ENCODE data around the gene PCDH10. TPM values are rescaled to one million over a fixed set of nuclear protein-coding genes. Genes with fewer than 3 reads are reported as not detected.

Gene PCDH10
- total RNA-seq, 1 experiment from 2014 or later = 0.08 TPM

- in situ Hi-C loops (cut with HindIII; ENCODE audit: low pct_unique_long_range_greater_than_20kb, low sequenced_read_pairs) = no loop called here
- DNase-seq (ENCODE audit: low read depth, low spot score) = no peak
These were observed 1.7 kb upstream of the PCDH10 start for GRCh38 chr4:133147286-133147821.

DNA sequence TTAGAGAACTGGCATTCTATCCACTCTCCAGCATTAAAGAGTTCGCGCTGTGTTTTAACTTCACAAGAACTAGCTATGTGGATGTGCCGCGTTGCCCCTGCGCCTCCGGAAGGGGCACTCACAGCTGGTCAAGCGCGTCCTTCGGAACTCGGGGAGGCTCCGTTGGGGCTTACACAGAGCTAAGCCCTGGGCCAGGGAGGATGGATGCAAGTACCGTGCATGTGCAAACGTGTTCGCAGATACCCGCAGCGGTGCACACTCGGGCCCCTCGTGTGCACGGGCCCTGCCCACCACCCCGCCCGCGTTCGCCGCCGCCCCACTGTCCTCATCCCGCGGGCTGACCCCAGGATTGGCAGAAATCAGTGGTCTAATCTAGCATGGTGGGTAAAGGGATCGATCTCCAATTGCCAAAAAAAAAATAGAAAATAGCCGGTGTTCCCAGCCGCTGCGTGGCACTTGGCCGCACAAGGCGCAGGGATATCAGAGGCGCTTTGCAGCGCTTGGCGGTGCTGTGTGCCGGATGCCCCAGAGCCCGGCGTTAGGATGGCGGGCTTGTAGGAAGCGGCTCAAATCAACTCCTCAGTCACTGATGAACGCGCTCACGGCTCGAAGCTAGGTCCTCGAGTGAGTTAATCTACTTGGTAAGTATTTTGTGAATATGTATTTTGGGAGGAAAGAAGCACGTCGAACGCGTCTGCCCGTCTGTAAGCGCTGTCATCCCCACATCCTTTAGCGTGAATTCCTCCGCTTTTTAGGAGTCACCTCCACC, 989 bp upstream of the PCDH10 start:
- DNase-seq (ENCODE audit: low read depth, low spot score) = peak; percentile 30
- in situ Hi-C loops (cut with HindIII; ENCODE audit: low pct_unique_long_range_greater_than_20kb, low sequenced_read_pairs) = no loop called here

DNA sequence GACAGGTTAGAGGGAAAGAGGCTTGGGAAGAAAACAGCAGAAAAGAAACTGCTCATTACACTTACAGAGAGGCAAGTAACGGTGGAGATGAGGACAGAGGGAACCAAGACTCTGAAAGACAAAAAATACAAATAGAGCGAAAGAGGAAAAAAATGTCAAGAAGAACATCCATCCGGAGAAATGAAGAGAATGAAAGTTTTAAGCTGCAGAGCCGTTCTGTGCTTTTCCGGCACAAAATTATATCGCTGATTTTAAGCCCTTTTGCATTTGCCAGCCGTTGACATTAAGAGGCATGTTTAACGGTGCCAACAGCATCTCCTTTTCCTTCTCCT, 236 bp downstream of the PCDH10 start:
- no peak for DNase-seq (ENCODE audit: low read depth, low spot score)
- in situ Hi-C loops (cut with HindIII; ENCODE audit: low pct_unique_long_range_greater_than_20kb, low sequenced_read_pairs) = no loop called here

- no peak for DNase-seq (ENCODE audit: low read depth, low spot score)
- in situ Hi-C loops (cut with HindIII; ENCODE audit: low pct_unique_long_range_greater_than_20kb, low sequenced_read_pairs) = no loop called here
These were observed 908 bp downstream of the PCDH10 start for GRCh38 chr4:133149932-133150471.

DNA sequence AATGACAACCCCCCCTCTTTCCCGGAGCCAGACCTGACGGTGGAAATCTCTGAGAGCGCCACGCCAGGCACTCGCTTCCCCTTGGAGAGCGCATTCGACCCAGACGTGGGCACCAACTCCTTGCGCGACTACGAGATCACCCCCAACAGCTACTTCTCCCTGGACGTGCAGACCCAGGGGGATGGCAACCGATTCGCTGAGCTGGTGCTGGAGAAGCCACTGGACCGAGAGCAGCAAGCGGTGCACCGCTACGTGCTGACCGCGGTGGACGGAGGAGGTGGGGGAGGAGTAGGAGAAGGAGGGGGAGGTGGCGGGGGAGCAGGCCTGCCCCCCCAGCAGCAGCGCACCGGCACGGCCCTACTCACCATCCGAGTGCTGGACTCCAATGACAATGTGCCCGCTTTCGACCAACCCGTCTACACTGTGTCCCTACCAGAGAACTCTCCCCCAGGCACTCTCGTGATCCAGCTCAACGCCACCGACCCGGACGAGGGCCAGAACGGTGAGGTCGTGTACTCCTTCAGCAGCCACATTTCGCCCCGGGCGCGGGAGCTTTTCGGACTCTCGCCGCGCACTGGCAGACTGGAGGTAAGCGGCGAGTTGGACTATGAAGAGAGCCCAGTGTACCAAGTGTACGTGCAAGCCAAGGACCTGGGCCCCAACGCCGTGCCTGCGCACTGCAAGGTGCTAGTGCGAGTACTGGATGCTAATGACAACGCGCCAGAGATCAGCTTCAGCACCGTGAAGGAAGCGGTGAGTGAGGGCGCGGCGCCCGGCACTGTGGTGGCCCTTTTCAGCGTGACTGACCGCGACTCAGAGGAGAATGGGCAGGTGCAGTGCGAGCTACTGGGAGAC, 1.6 kb downstream of the PCDH10 start:
- no peak for DNase-seq (ENCODE audit: low read depth, low spot score)
- in situ Hi-C loops (cut with HindIII; ENCODE audit: low pct_unique_long_range_greater_than_20kb, low sequenced_read_pairs) = no loop called here

DNA sequence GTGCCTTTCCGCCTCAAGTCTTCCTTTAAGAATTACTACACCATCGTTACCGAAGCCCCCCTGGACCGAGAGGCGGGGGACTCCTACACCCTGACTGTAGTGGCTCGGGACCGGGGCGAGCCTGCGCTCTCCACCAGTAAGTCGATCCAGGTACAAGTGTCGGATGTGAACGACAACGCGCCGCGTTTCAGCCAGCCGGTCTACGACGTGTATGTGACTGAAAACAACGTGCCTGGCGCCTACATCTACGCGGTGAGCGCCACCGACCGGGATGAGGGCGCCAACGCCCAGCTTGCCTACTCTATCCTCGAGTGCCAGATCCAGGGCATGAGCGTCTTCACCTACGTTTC, 2.2 kb downstream of the PCDH10 start:
- no peak for DNase-seq (ENCODE audit: low read depth, low spot score)
- in situ Hi-C loops (cut with HindIII; ENCODE audit: low pct_unique_long_range_greater_than_20kb, low sequenced_read_pairs) = no loop called here

- in situ Hi-C loops (cut with HindIII; ENCODE audit: low pct_unique_long_range_greater_than_20kb, low sequenced_read_pairs) = no loop called here
- DNase-seq (ENCODE audit: low read depth, low spot score) = no peak
These were observed 2.7 kb downstream of the PCDH10 start for GRCh38 chr4:133151691-133152329.

- no peak for DNase-seq (ENCODE audit: low read depth, low spot score)
- in situ Hi-C loops (cut with HindIII; ENCODE audit: low pct_unique_long_range_greater_than_20kb, low sequenced_read_pairs) = no loop called here
These were observed 3.3 kb downstream of the PCDH10 start for GRCh38 chr4:133152330-133152821.

- in situ Hi-C loops (cut with HindIII; ENCODE audit: low pct_unique_long_range_greater_than_20kb, low sequenced_read_pairs) = no loop called here
- no peak for DNase-seq (ENCODE audit: low read depth, low spot score)
These were observed 3.9 kb downstream of the PCDH10 start for GRCh38 chr4:133152831-133153481.

- DNase-seq (ENCODE audit: low read depth, low spot score) = peak; percentile 56
- in situ Hi-C loops (cut with HindIII; ENCODE audit: low pct_unique_long_range_greater_than_20kb, low sequenced_read_pairs) = no loop called here
These were observed 5.6 kb downstream of the PCDH10 start for GRCh38 chr4:133154725-133155124.

GRCh38 chr4:133156096-133156495, 7.0 kb downstream of the PCDH10 start:
- in situ Hi-C loops (cut with HindIII; ENCODE audit: low pct_unique_long_range_greater_than_20kb, low sequenced_read_pairs) = no loop called here
- peak; percentile 95 for DNase-seq (ENCODE audit: low read depth, low spot score)

GRCh38 chr4:133156556-133156955, 7.5 kb downstream of the PCDH10 start:
- DNase-seq (ENCODE audit: low read depth, low spot score) = peak; percentile 49
- in situ Hi-C loops (cut with HindIII; ENCODE audit: low pct_unique_long_range_greater_than_20kb, low sequenced_read_pairs) = no loop called here

DNA sequence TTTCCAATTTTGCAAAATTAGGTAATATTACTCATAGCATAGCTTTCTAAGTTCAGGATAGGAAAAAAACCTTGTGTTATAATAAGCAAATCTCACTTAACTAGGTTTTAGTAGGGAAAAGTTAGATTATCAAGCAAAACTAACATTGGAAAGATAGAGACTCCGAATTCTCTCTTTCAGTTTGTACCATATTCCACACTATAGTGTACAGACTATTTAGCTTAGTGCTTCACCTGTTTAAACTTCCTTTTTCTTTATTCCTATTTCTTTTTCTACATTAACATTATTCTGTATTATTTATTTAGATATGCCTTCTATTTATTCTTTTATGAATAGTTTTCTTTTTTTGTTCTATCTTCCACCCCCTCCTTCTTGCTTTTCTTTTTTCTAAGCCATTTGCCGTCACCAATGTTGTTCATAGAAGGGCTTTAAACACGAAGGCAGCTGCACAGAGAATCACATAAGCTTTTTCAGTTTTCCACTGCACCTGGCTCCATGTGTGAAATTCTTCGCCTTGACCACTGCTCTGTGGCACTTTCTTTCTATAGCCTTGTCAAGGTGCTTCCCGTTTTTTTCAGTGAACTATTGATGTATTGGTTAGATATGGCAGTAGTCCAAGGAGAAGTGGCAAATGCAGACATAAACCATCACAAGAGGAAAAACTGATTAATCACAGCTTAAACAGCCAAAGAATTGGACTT, 8.5 kb downstream of the PCDH10 start:
- in situ Hi-C loops (cut with HindIII; ENCODE audit: low pct_unique_long_range_greater_than_20kb, low sequenced_read_pairs) = no loop called here
- DNase-seq (ENCODE audit: low read depth, low spot score) = no peak

- in situ Hi-C loops (cut with HindIII; ENCODE audit: low pct_unique_long_range_greater_than_20kb, low sequenced_read_pairs) = no loop called here
- no peak for DNase-seq (ENCODE audit: low read depth, low spot score)
These were observed 11.8 kb downstream of the PCDH10 start for GRCh38 chr4:133160853-133161252.

GRCh38 chr4:133161570-133162295, 12.6 kb downstream of the PCDH10 start:
- no peak for DNase-seq (ENCODE audit: low read depth, low spot score)
- in situ Hi-C loops (cut with HindIII; ENCODE audit: low pct_unique_long_range_greater_than_20kb, low sequenced_read_pairs) = no loop called here

DNA sequence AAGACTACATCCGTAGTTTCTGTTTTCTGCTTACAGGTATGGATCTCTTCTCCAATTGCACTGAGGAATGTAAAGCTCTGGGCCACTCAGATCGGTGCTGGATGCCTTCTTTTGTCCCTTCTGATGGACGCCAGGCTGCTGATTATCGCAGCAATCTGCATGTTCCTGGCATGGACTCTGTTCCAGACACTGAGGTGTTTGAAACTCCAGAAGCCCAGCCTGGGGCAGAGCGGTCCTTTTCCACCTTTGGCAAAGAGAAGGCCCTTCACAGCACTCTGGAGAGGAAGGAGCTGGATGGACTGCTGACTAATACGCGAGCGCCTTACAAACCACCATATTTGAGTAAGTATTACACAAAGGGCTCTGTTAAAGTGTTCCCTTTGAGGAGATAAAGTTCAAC, 13.8 kb downstream of the PCDH10 start:
- no peak for DNase-seq (ENCODE audit: low read depth, low spot score)
- in situ Hi-C loops (cut with HindIII; ENCODE audit: low pct_unique_long_range_greater_than_20kb, low sequenced_read_pairs) = no loop called here

Measured in SK-MEL-5 (cell line).